Measurements from ENCODE around the gene RPP21.

- TF ChIP-seq CTCF (IDR thresholded peaks at IDR 0.05; ENCODE audit: control extremely low read depth in 1 of 3, insufficient read depth in 1 of 3, low read depth in 1 of 3, low read length in 3 of 3) (no peak), POLR2A (IDR thresholded peaks at IDR 0.05; ENCODE audit: control extremely low read depth in 1 of 2, low read depth in 2 of 2, low read length in 2 of 2) (no peak), SP4 (IDR thresholded peaks at IDR 0.05; ENCODE audit: low read length) (no peak), YY1 (IDR thresholded peaks at IDR 0.05; ENCODE audit: low read depth, low read length) (no peak), RBBP5 (IDR thresholded peaks at IDR 0.05; ENCODE audit: borderline replicate concordance, low read depth, low read length) (no peak), SIN3A (conservative IDR thresholded peaks at IDR 0.05 in 1 of 2, IDR thresholded peaks at IDR 0.05 in 1 of 2; ENCODE audit: low read depth in 1 of 2, low read length in 2 of 2) (no peak), POLR2AphosphoS5 (IDR thresholded peaks at IDR 0.05; ENCODE audit: low read depth, low read length) (no peak), EZH2 (IDR thresholded peaks at IDR 0.05; ENCODE audit: low read depth, low read length, severe bottlenecking) (no peak)
- TF ChIP-seq, protein P1, sequence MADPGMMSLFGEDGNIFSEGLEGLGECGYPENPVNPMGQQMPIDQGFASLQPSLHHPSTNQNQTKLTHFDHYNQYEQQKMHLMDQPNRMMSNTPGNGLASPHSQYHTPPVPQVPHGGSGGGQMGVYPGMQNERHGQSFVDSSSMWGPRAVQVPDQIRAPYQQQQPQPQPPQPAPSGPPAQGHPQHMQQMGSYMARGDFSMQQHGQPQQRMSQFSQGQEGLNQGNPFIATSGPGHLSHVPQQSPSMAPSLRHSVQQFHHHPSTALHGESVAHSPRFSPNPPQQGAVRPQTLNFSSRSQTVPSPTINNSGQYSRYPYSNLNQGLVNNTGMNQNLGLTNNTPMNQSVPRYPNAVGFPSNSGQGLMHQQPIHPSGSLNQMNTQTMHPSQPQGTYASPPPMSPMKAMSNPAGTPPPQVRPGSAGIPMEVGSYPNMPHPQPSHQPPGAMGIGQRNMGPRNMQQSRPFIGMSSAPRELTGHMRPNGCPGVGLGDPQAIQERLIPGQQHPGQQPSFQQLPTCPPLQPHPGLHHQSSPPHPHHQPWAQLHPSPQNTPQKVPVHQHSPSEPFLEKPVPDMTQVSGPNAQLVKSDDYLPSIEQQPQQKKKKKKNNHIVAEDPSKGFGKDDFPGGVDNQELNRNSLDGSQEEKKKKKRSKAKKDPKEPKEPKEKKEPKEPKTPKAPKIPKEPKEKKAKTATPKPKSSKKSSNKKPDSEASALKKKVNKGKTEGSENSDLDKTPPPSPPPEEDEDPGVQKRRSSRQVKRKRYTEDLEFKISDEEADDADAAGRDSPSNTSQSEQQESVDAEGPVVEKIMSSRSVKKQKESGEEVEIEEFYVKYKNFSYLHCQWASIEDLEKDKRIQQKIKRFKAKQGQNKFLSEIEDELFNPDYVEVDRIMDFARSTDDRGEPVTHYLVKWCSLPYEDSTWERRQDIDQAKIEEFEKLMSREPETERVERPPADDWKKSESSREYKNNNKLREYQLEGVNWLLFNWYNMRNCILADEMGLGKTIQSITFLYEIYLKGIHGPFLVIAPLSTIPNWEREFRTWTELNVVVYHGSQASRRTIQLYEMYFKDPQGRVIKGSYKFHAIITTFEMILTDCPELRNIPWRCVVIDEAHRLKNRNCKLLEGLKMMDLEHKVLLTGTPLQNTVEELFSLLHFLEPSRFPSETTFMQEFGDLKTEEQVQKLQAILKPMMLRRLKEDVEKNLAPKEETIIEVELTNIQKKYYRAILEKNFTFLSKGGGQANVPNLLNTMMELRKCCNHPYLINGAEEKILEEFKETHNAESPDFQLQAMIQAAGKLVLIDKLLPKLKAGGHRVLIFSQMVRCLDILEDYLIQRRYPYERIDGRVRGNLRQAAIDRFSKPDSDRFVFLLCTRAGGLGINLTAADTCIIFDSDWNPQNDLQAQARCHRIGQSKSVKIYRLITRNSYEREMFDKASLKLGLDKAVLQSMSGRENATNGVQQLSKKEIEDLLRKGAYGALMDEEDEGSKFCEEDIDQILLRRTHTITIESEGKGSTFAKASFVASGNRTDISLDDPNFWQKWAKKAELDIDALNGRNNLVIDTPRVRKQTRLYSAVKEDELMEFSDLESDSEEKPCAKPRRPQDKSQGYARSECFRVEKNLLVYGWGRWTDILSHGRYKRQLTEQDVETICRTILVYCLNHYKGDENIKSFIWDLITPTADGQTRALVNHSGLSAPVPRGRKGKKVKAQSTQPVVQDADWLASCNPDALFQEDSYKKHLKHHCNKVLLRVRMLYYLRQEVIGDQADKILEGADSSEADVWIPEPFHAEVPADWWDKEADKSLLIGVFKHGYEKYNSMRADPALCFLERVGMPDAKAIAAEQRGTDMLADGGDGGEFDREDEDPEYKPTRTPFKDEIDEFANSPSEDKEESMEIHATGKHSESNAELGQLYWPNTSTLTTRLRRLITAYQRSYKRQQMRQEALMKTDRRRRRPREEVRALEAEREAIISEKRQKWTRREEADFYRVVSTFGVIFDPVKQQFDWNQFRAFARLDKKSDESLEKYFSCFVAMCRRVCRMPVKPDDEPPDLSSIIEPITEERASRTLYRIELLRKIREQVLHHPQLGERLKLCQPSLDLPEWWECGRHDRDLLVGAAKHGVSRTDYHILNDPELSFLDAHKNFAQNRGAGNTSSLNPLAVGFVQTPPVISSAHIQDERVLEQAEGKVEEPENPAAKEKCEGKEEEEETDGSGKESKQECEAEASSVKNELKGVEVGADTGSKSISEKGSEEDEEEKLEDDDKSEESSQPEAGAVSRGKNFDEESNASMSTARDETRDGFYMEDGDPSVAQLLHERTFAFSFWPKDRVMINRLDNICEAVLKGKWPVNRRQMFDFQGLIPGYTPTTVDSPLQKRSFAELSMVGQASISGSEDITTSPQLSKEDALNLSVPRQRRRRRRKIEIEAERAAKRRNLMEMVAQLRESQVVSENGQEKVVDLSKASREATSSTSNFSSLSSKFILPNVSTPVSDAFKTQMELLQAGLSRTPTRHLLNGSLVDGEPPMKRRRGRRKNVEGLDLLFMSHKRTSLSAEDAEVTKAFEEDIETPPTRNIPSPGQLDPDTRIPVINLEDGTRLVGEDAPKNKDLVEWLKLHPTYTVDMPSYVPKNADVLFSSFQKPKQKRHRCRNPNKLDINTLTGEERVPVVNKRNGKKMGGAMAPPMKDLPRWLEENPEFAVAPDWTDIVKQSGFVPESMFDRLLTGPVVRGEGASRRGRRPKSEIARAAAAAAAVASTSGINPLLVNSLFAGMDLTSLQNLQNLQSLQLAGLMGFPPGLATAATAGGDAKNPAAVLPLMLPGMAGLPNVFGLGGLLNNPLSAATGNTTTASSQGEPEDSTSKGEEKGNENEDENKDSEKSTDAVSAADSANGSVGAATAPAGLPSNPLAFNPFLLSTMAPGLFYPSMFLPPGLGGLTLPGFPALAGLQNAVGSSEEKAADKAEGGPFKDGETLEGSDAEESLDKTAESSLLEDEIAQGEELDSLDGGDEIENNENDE (IDR thresholded peaks at IDR 0.05; ENCODE audit: insufficient replicate concordance, low read length): no peak
Measured at GRCh38 chr6:30323806-30324205, 21.1 kb upstream of the RPP21 start.

Measured in H1 (cell line).